Measurements from ENCODE around the gene GRIPAP1. TPM values are rescaled to one million over a fixed set of nuclear protein-coding genes. Genes with fewer than 3 reads are reported as not detected.

Gene GRIPAP1
- total RNA-seq, 1 experiment from 2014 or later: 92.8 TPM

GRCh38 chrX:48940404-48940955 lies 61.6 kb downstream of the GRIPAP1 start:
- intact Hi-C loops (cut with micrococcal nuclease; ENCODE audit: unreplicated experiment): loop anchor here (10.0 kb wide), 1 partner anchor 176 kb away; the partner anchor contains the start of gene GLOD5
- Mint-ChIP-seq H3K9me3 (ENCODE audit: low read depth, unreplicated experiment) (no peaks in the 10 kb centered on the region), H3K36me3 (ENCODE audit: insufficient read depth, unreplicated experiment) (peaks cover 31% of the 10 kb centered on the region), H3K27me3 (ENCODE audit: unreplicated experiment) (no peaks in the 10 kb centered on the region), H3K4me3 (ENCODE audit: low read depth, unreplicated experiment) (no peak overlapping the region), H3K4me1 (ENCODE audit: low read depth, unreplicated experiment) (no peaks in the 10 kb centered on the region), H3K27ac (ENCODE audit: unreplicated experiment) (no peak overlapping the region)
- TF ChIP-seq, protein P1, sequence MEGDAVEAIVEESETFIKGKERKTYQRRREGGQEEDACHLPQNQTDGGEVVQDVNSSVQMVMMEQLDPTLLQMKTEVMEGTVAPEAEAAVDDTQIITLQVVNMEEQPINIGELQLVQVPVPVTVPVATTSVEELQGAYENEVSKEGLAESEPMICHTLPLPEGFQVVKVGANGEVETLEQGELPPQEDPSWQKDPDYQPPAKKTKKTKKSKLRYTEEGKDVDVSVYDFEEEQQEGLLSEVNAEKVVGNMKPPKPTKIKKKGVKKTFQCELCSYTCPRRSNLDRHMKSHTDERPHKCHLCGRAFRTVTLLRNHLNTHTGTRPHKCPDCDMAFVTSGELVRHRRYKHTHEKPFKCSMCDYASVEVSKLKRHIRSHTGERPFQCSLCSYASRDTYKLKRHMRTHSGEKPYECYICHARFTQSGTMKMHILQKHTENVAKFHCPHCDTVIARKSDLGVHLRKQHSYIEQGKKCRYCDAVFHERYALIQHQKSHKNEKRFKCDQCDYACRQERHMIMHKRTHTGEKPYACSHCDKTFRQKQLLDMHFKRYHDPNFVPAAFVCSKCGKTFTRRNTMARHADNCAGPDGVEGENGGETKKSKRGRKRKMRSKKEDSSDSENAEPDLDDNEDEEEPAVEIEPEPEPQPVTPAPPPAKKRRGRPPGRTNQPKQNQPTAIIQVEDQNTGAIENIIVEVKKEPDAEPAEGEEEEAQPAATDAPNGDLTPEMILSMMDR (IDR thresholded peaks at IDR 0.05; ENCODE audit: unreplicated experiment): no peak
- CTCF ChIA-PET: interaction anchor here (0.9 to 1.1 kb wide), 2 partner anchors 10 to 17 kb away, joined by 4 to 9 read pairs; partner anchors contain the start of gene OTUD5
- no TSS peak for BruUV-seq (replicated peaks)
- DNase-seq: no peak

DNA sequence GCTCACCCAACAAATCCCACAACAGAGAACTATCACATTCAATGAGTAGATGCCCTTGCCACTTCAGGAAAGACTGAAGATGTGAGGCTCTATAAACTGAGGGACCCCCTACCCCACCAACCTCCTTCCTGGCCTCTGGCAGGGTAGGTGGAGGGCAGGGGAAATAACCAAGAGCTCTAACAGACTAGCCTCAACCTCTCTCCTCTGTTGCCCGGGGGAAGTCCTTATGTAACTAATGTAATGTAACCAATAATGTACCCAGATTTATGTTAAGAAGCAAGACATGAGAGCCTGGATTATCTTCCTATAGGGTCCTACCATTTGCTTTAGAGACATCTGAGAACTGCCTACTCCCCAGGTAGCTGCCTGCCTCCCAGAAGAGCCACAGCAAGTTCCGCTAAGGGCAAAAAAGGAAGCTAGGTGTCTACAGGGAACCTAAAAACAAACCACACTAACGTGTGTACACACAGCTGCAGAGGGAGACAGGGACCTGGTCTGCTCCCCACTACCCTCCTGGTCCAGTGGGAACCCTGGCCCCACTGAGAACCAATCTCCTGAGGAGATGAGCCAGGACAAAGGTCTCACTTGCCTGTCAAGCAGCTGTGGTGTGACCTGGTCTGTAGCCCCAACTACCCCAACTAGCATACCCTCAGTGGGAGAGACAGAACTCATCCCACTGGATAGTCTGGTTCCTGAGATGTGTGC lies 62.4 kb downstream of the GRIPAP1 start:
- H3K4me1 Mint-ChIP-seq (ENCODE audit: low read depth, unreplicated experiment): no peaks in the 10 kb centered on the region
- no peak overlapping the region for H3K27ac Mint-ChIP-seq (ENCODE audit: unreplicated experiment)
- intact Hi-C loops (cut with micrococcal nuclease; ENCODE audit: unreplicated experiment): loop anchor here (10.0 kb wide), 1 partner anchor 175 kb away; the partner anchor contains the start of gene GLOD5
- H3K36me3 Mint-ChIP-seq (ENCODE audit: insufficient read depth, unreplicated experiment): peaks cover 33% of the 10 kb centered on the region
- DNase-seq: no peak
- no peaks in the 10 kb centered on the region for H3K9me3 Mint-ChIP-seq (ENCODE audit: low read depth, unreplicated experiment)
- CTCF ChIA-PET: interaction anchor here (1.1 kb wide), 1 partner anchor 9 kb away, joined by 4 read pairs; no protein-coding TSS in a partner anchor
- no peak overlapping the region for H3K4me3 Mint-ChIP-seq (ENCODE audit: low read depth, unreplicated experiment)
- TF ChIP-seq, protein P1 (IDR thresholded peaks at IDR 0.05; ENCODE audit: unreplicated experiment): no peak
- H3K27me3 Mint-ChIP-seq (ENCODE audit: unreplicated experiment): no peaks in the 10 kb centered on the region
- BruUV-seq (replicated peaks): no TSS peak

GRCh38 chrX:48938721-48939425 lies 63.2 kb downstream of the GRIPAP1 start:
- intact Hi-C loops (cut with micrococcal nuclease; ENCODE audit: unreplicated experiment): no loop called here
- CTCF ChIA-PET: no interaction called here
- H3K4me3 Mint-ChIP-seq (ENCODE audit: low read depth, unreplicated experiment): no peak overlapping the region
- H3K27me3 Mint-ChIP-seq (ENCODE audit: unreplicated experiment): no peaks in the 10 kb centered on the region
- no peaks in the 10 kb centered on the region for H3K4me1 Mint-ChIP-seq (ENCODE audit: low read depth, unreplicated experiment)
- BruUV-seq (replicated peaks): no TSS peak
- no peaks in the 10 kb centered on the region for H3K9me3 Mint-ChIP-seq (ENCODE audit: low read depth, unreplicated experiment)
- H3K36me3 Mint-ChIP-seq (ENCODE audit: insufficient read depth, unreplicated experiment): peaks cover 40% of the 10 kb centered on the region
- DNase-seq: no peak
- TF ChIP-seq, protein P1 (IDR thresholded peaks at IDR 0.05; ENCODE audit: unreplicated experiment): no peak
- H3K27ac Mint-ChIP-seq (ENCODE audit: unreplicated experiment): no peak overlapping the region

- H3K27me3 Mint-ChIP-seq (ENCODE audit: unreplicated experiment): no peaks in the 10 kb centered on the region
- TF ChIP-seq, protein P1 (IDR thresholded peaks at IDR 0.05; ENCODE audit: unreplicated experiment): no peak
- CTCF ChIA-PET: no interaction called here
- no peaks in the 10 kb centered on the region for H3K9me3 Mint-ChIP-seq (ENCODE audit: low read depth, unreplicated experiment)
- BruUV-seq (replicated peaks): no TSS peak
- H3K36me3 Mint-ChIP-seq (ENCODE audit: insufficient read depth, unreplicated experiment): peaks cover 35% of the 10 kb centered on the region
- no peak overlapping the region for H3K4me3 Mint-ChIP-seq (ENCODE audit: low read depth, unreplicated experiment)
- no peaks in the 10 kb centered on the region for H3K4me1 Mint-ChIP-seq (ENCODE audit: low read depth, unreplicated experiment)
- intact Hi-C loops (cut with micrococcal nuclease; ENCODE audit: unreplicated experiment): no loop called here
- DNase-seq: no peak
- H3K27ac Mint-ChIP-seq (ENCODE audit: unreplicated experiment): no peak overlapping the region
These were observed 64.8 kb downstream of the GRIPAP1 start for GRCh38 chrX:48937054-48937907.
